Astrocyte of the cerebellum (primary cell): Measurements from ENCODE around the gene EPHA8.

Experiments
- DNase-seq: peaks from one replicate; pipeline ENCODE4 v3.0.0-alpha.2; 2011; ENCODE audit warnings: low read depth
- H3K4me3 ChIP-seq: 2 replicates; pipeline ENCODE4 v1.5.1; 2011; ENCODE audit warnings: mild to moderate bottlenecking, low read depth, low read length, moderate library complexity
- CTCF ChIP-seq: IDR thresholded peaks from 2 replicates; pipeline ENCODE4 v1.5.1; 2012; ENCODE audit warnings: low read length, low read depth, moderate library complexity, mild to moderate bottlenecking; ENCODE audit errors: missing control alignments
- in situ Hi-C: cut with HindIII; loops from 2 replicates; pipeline ENCODE4 v1.10.0; 2017; ENCODE audit warnings: low sequenced_read_pairs

Gene EPHA8

GRCh38 chr1:22556391-22557104 lies 6.7 kb upstream of the EPHA8 start:
- in situ Hi-C loops: no loop called here
- TF ChIP-seq CTCF: no peak
- no peak for DNase-seq
- no peak overlapping the region for H3K4me3 ChIP-seq

- no peak for DNase-seq
- H3K4me3 ChIP-seq: no peak overlapping the region
- TF ChIP-seq CTCF: no peak
- in situ Hi-C loops: no loop called here
Measured at GRCh38 chr1:22557341-22557950, 5.8 kb upstream of the EPHA8 start.

GRCh38 chr1:22563671-22564602 lies 648 bp downstream of the EPHA8 start:
- no peak overlapping the region for H3K4me3 ChIP-seq
- TF ChIP-seq CTCF: no peak
- in situ Hi-C loops: no loop called here
- DNase-seq: no peak

GRCh38 chr1:22566161-22566560 lies 2.9 kb downstream of the EPHA8 start:
- TF ChIP-seq CTCF: no peak
- in situ Hi-C loops: no loop called here
- no peak overlapping the region for H3K4me3 ChIP-seq
- DNase-seq: no peak

GRCh38 chr1:22567197-22567596 lies 3.9 kb downstream of the EPHA8 start:
- in situ Hi-C loops: no loop called here
- no peak overlapping the region for H3K4me3 ChIP-seq
- no peak for TF ChIP-seq CTCF
- no peak for DNase-seq

GRCh38 chr1:22567994-22568393 lies 4.7 kb downstream of the EPHA8 start:
- TF ChIP-seq CTCF: no peak
- in situ Hi-C loops: no loop called here
- no peak overlapping the region for H3K4me3 ChIP-seq
- DNase-seq: no peak
